Measurements from ENCODE around the gene CNN2.
A peak's percentile ranks its signal among the peaks of the same experiment; 100 is the strongest.

CNN2 gene

DNA sequence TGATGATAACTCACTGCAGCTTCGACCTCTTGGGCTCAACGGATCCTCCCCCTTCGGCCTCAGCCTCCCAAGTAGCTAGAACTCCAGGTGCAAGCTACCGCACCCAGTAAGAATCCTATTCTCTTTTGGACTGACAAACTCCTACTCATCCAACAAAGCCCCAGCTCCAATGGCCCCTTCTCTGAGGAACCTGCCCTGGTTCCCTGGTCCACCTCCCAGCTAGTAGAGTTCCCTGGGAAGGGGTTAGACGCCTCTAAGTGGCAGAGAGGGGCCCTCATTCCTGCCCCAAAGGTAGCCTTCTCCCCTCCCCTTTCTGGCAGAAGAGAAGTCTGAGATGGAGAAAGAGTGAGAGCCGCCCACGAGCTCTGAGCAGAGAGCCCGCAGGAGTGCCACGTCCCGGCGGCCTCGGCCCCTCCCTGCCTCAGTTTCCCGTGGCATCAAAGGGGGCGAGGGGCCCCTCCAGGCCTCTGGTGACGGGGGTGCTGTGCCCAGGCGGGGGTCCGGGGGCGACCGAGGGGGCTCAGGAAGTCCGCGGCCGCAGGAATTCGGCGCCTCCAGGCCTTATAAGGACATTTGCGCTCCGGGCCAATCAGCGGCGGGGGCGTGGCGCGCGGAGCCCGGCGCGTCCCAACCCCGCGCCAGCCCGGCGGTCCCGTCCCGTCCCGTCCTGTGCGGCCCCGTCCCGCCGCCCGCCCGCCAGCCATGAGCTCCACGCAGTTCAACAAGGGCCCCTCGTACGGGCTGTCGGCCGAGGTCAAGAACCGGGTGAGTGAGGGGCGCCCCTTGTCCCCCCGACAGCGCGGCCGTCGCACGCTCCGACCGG, at the start of gene CNN2:
Gene CNN2 (plus strand): TSS at position 649 of the 823 bp plus-strand sequence. CDS start 54 bp downstream, at position 703.
- peak; percentile 46 for DNase-seq (ENCODE audit: low read depth)

DNA sequence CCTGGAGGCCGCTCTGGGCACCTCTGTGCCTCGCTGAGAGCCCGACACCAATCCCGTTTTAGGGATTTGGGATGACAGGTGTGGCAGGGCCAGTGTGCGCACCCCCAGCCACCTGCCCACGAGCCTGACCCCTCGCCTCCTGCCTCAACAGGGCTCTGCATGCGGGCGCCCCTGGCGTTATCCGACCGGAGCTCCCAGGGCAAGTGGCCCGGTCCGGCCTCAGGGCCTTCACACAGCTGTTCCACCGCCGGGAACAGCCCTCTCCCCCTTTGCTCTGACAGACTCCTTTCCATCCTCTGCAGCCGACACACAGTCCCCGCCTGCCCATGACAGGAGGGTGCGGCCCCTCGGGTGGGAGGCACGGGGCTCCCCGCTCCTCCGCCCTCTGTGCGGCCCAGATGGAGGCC, 49.3 kb upstream of the CNN2 start:
- no peak for DNase-seq (ENCODE audit: low read depth)

DNA sequence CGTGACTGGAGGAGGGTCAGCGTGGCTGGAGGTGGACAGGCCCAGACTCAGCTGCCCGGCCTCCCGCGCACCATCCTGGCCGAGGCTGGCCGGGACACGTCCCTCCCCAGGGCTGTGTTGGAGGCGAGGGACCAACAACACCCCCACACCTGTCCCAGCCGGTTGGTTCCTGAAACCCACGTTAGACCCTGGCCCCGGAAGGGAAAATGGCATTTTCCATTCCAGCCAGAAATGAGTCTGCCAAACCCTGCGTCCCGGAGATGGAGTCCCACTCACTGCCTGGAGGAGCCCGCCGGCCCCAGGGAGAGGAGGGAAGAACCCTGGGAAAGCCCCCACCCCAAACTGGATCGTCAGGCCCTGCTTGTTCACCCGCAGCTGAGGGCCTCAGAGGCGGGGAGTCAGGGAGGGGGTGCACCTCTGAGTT, 47.1 kb upstream of the CNN2 start:
- no peak for DNase-seq (ENCODE audit: low read depth)

DNA sequence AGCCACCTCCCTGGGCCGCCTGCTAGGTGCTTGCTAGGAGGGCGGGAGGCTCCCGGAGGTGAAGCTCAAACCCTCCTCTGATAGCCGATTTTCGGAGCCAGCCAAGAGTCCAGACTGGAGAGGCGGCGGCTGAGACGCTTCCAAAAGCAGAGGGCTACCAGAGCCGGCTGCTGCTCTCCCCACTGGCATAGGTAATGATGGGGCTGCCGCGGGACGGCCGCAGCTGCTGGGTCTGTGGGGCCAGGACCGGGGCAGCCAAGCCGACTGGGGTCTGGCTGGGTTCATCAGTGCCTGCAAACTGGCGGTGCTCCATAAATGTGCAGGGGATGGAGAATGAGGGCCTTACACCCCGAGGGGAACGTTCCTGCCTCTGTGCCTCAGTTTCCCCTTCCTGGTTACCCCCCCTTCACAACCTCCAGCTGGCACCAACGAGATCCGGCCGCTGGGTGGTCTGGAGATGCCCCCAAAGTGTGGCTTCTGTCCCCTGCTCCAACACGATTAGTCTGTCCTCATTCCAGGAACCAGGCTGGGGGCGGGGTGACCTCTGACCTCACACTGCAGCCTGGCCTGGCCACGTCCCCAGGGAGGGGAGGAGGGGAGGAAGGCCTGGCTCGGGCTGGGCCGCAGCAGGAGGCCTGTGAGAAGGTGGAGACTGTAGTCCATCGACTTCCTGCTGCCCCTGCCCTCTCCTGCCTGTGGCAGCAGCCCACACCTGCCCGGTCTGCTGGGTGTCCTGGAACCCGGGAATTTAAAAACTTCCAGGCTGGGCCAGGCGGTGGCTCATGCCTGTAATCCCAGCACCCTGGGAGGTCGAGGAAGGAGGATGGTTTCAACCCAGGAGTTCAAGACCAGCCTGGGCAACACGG, 46.0 kb upstream of the CNN2 start:
- DNase-seq (ENCODE audit: low read depth), result no peak

DNA sequence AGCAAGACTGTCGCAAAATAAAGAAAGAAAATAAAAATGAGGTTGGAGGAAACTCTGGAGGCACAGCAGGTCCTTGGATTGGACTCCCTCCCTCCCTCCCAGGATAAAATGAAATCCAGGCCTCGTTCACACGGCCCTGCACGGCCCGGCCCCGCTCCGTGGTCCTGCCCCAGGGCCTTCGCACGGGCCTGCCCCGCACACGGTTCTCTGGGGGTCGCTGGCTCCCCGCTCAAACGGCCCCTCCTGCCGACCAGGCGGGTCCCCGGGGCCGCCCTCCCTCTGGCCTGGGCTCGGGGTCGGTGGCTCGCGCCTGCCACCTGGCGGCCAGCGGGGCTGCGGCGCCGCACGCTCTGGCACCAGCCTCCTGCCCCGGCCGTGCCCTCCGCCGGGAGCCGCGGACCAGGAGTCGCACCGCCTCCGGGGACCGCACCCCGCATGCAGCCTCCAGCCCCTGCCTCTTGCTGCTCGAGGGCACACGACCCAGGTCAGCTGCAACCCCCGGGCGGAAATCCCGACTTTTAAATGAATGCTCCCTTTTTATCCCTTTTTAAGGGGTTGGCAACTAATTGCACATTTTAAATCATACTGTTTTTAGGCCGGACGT, 43.7 kb upstream of the CNN2 start:
- peak; percentile 65 for DNase-seq (ENCODE audit: low read depth)

DNA sequence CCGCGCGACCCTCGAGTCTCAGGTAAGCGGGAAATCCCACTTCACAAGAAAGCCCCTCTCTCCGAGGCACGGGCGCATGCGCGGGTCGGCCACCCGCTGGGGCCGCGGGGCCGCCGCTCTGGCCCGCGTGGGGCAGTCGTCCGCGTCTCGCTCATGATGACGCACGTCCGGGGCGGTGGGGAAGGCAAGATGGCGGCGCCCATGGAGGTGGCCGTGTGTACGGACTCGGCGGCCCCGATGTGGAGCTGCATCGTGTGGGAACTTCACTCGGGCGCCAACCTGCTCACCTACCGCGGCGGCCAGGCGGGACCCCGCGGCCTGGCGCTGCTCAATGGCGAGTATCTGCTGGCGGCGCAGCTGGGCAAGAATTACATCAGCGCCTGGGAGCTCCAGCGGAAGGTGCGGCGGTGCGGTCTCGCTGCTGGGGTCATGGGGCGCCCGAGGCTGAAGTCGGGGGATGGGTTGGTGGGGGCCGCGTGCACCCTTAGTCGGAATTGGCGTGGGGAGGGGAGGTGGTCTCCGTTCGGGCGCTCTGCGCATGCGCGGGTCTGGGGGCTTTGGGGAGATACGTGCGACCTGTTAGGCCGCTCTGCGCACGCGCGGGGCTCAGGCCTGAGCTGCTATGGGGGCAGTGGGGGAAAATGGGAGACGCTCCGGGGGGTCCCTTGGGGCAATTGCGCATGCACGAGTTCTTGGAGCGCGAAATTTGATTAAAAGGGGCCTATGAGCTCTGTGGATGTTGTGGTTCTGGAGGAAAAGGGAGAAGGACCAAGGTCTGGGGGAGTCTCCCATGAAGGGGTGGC, 42.0 kb upstream of the CNN2 start, which contains the start of gene WDR18:
Gene WDR18 (plus strand): TSS at position 181 of the 803 bp plus-strand sequence. CDS start 9 bp downstream, at position 190.
- peak; percentile 86 for DNase-seq (ENCODE audit: low read depth)

DNA sequence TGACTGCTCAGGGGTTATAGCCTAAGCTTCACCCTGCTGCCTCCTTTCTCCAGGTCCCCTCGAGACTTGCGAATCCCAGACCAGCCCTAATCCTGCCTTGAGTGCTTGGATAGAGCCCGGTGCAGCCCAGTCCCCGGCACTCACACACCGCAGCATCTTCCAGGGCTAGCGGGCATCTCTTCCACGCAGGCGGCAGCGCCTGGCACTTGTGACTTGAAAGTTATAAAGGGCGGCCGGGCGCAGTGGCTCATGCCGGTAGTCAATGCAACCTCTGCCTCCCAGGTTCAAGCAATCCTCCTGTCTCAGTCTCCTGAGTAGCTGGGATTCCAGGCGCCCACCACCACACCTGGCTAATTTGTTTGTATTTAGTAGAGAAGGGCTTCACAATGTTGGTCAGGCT, 40.3 kb upstream of the CNN2 start:
- DNase-seq (ENCODE audit: low read depth), result no peak

DNA sequence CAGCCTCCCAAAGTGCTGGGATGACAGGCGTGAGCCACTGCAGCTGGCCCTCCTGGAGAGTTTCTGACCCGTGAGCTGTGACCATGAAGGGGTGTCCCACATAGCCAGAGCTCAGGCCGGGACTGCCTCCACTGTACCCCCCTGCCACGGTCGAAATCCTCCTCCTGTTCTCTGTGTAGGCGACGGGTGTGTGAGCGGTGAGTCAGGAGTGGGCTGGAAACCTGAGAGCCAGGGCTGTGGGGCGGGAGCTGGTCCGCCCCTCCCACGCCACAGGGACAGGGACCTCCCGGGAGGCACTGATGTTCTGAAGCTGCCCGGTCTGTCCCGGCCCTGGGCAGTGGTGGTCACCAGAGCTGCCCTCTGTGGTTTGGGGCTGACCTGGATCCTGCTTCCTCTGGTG, 38.3 kb upstream of the CNN2 start:
- DNase-seq (ENCODE audit: low read depth), result no peak

DNA sequence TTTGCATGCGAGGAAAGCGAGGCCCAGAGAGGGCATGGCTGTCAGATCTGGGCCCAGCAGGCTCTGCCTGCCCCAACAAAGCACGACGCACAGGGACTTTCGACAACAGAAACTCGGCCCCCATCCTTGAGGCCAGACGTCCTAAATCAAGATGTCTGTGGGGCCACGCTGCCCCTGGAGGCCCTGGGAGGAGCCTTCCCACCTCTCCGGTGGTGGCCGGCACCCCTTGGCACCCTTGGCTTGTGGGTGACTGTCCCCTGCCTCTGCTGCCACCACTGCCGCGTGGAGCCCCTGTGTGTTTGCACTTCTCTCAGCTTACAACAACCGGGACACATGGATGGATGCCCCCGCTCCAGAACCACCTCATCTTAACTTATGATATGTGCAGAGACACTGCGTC, 37.9 kb upstream of the CNN2 start:
- DNase-seq (ENCODE audit: low read depth), result no peak

DNA sequence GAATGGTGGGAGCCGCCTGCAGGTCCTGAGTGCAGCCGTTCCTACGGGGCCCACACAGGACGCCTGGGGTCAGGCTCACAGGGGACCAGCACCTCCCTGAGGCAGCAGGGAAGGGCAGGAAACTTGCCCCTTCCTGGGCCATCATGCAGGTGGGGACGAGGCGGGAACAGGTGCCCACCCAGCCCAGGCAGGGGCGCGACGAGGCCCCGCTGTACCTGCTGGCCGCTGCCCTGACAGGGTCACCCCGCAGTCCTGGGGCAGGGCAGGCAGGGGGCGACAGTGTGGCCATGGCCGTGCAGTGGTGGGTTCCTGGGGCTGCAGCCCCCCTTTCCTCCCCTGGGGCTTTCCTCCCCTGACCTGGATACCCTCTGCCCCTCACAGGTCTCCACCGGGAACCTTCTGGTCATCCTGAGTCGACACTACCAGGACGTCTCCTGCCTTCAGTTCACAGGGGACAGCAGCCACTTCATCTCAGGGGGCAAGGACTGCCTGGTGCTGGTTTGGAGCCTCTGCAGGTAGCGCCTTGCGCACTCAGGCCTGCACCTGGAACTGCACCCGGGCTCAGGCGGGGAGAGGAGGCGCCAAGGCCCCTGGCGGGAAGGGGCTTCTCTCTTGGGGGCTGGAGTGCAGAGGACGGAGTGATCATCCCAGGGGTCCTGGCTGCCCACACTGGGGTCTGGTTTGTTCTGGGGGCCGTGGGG, 36.9 kb upstream of the CNN2 start:
- no peak for DNase-seq (ENCODE audit: low read depth)

DNA sequence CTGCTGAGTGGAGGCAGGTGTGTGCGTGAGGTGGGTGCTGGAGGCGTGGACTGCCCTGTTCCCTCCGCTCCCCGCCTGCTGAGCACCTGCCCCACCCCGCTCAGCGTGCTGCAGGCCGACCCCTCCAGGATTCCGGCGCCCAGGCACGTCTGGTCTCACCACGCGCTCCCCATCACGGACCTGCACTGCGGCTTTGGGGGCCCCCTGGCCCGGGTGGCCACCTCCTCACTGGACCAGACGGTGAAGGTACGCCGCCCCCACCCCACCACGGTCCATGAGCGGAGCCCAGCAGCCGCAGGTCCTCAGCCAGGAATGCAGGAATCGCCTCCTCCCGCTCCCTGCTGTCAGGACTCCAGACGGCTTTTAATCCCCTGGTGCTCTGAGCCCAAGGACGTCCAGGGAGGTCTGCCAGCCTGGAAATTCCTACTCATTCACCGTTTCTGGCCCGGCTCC, 36.3 kb upstream of the CNN2 start:
- no peak for DNase-seq (ENCODE audit: low read depth)

DNA sequence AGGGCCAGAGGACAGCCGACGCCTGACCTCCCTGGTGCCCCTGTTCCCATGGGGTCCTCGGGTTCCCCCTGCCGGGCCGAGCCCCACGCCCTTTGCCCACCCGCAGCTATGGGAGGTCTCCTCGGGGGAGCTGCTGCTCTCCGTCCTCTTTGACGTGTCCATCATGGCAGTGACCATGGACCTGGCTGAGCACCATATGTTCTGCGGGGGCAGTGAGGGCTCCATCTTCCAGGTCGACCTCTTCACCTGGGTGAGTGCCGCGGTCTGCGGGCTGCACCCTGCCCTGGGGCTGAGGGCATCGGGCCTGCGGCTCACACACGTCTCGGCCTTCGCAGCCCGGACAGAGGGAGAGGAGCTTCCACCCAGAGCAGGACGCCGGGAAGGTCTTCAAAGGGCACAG, 35.7 kb upstream of the CNN2 start:
- no peak for DNase-seq (ENCODE audit: low read depth)

DNA sequence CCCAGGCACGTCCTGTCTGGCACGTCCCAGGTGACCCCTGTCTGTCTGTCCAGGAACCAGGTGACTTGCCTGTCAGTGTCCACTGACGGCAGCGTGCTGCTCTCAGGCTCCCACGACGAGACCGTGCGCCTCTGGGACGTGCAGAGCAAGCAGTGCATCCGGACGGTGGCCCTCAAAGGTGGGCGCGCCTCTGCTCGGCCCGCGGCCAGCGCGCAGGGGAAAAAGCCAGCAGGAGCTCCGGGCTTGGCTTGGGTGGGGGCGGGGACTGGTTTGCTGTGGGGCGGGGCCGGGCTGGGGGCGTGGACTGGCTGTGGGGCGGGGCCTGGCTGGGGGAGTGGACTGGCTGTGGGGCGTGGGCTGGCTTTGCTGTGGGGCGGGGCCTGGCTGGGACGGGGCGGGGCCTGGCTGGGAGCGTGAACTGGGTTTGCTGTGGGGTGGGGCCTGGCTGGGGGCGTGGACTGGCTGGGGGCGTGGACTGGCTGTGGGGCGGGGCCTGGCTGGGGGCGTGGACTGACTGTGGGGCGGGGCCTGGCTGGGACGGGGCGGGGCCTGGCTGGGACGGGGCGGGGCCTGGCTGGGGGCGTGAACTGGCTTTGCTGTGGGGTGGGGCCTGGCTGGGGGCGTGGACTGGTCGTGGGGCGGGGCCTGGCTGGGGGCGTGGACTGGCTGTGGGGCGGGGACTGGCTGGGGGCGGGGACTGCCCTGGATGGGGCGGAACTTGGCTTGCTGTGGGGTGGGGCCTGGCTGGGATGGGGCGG, 35.1 kb upstream of the CNN2 start:
- no peak for DNase-seq (ENCODE audit: low read depth)

DNA sequence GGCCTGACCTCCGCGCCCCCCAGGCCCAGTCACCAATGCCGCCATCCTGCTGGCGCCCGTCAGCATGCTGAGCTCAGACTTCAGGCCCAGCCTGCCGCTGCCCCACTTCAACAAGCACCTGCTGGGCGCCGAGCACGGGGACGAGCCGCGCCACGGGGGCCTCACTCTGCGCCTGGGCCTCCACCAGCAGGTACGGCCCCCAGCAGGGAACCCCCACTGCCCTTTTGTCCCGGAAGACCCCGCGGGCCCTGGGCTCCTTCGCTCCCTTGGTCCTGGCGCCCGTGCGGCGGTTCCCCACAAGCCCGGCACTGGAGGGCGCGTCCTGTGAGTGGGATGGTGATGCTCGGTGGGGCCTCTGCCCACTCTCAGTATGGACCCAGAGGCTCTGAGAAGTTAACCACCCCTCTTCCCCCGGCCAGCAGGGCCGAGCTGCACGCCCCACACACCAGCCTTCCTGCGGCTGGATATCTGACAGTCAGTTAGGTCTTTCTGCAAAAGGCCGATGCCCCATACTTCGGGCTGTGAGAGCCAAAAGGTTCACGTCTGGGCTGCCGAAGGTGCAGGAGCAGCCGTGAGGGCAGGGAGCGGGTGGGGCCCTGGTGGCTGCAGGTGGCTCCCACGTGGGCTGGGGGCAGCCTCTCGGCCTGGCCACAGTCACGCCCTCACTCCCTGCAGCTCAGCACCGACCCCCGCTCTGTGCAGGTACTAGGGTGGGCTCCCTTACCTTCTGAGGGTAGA, 34.3 kb upstream of the CNN2 start:
- no peak for DNase-seq (ENCODE audit: low read depth)

DNA sequence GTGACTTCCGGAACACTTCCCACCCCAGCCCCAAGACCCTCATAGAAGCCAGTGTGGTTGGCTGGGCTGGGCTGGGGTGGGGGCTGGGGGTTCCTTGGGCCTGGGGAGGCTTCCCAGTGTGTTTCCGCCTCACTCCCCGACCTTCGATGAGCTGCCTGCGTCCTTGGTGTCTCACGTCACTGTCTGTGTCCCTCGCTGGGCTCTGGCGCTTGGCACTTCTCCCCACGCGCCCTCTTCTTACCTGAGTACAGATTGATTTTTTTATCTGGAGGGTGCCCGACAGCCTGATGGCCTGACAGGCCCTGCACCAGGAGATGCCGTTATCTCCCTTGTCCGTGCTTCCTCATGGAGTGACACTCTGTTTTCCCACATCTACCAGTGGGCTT, 33.7 kb upstream of the CNN2 start:
- no peak for DNase-seq (ENCODE audit: low read depth)

DNA sequence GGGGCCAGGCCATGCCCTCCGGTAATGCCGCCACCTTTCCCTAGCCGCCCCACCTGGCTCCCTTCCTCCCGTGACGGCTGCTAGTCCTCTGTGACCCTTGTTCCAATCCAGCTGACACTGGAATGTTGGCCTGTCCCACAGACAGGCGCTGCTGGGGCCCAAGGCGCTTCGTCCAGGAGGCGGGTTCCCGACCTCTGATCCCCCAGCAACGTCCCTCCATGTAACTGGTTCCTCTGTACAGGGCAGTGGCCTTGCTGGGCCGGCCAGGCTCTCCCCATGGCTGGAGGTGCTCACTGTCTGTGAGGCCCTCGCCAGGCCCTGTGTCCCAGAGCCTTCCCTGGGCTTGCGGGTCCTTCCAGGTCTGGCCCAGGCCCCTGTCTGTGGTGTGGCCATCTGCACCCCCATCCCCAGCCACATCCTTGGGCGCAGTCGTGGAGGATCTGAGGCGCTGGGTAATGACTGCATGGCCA, 33.0 kb upstream of the CNN2 start:
- DNase-seq (ENCODE audit: low read depth), result no peak

DNA sequence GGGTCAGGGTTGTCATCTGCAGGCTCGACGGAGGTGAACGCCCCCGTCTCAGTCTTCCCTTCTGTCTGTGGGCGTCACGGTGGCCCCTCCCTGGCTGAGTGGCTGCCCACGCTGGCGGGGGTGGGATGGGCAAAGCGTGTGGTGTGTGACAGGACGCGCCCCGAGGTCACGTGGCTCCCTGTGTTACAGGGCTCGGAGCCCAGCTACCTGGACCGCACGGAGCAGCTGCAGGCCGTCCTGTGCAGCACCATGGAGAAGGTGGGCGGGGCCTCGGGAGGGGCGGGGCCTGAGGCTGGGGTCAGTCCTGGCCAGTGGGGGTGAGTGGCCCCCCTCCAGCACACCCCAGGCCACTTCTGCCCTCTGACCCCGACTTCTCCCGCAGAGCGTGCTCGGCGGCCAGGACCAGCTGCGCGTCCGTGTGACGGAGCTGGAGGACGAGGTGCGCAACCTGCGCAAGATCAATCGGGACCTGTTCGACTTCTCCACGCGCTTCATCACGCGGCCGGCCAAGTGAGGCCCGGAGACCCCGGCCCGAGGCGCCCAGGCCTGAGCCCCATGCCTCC, 32.5 kb upstream of the CNN2 start:
- DNase-seq (ENCODE audit: low read depth), result no peak

DNA sequence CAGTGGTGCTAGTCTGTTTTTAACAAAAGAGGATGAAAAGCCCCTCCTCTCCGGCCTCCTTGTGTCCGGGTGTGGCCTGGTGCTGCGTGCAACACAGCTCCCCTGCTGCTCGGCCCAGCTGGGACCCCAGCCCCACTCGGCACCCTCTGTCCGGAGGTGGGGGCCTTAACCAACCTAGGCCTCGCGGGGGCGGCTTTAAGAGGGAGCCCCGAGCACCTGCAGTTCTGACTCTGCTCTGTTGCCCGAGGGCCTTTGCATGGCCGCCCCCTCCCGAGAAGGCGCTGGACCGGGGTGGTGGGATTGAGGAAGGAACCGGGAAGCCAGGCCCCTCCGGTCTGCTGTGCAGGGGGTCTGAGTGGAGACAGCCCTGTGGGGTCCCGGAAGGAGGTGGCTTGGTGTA, 31.9 kb upstream of the CNN2 start:
- no peak for DNase-seq (ENCODE audit: low read depth)
